ENCODE measurements around the gene DRC7.

GRCh38 chr16:57696240-57696639, 1.6 kb downstream of the DRC7 start:
- no peak for TF ChIP-seq POLR2A (IDR thresholded peaks at IDR 0.05)
- no peak for TF ChIP-seq CTCF (IDR thresholded peaks at IDR 0.05 in 8 of 11, conservative IDR thresholded peaks at IDR 0.05 in 3 of 11)
- no peak for TF ChIP-seq POLR2AphosphoS5 (IDR thresholded peaks at IDR 0.05)

Data from spleen (tissue), 7 donors.